ENCODE data around the gene C3orf18.

The C3orf18 gene

GRCh38 chr3:50567386-50568167 is at the start of gene C3orf18:
TSS of gene C3orf18 (minus strand) at chr3:50567747. CDS start at chr3:50565699, 2,048 bp downstream.
- DNase-seq (ENCODE audit: low spot score) = peak; percentile 89

- DNase-seq (ENCODE audit: low spot score) = peak; percentile 92
These were observed 49.2 kb upstream of the C3orf18 start for GRCh38 chr3:50616770-50617095.

GRCh38 chr3:50616003-50616769 is 48.6 kb upstream of the C3orf18 start:
- peak; percentile 89 for DNase-seq (ENCODE audit: low spot score)

GRCh38 chr3:50615190-50615589 is 47.6 kb upstream of the C3orf18 start:
- DNase-seq (ENCODE audit: low spot score) = no peak

GRCh38 chr3:50612970-50613846 is 45.7 kb upstream of the C3orf18 start:
- DNase-seq (ENCODE audit: low spot score) = no peak

- DNase-seq (ENCODE audit: low spot score) = no peak
These were observed 44.8 kb upstream of the C3orf18 start for GRCh38 chr3:50612234-50612882.

GRCh38 chr3:50611464-50612233 is 44.1 kb upstream of the C3orf18 start, which contains the start of gene CISH:
TSS of gene CISH (minus strand) at chr3:50611774. CDS start at chr3:50611650, 124 bp downstream.
- peak; percentile 95 for DNase-seq (ENCODE audit: low spot score)

- DNase-seq (ENCODE audit: low spot score) = no peak
These were observed 43.5 kb upstream of the C3orf18 start for GRCh38 chr3:50610992-50611463.

GRCh38 chr3:50610181-50610971 is 42.8 kb upstream of the C3orf18 start:
- peak; percentile 35 for DNase-seq (ENCODE audit: low spot score)

- DNase-seq (ENCODE audit: low spot score) = no peak
These were observed 42.2 kb upstream of the C3orf18 start for GRCh38 chr3:50609763-50610085.

GRCh38 chr3:50609071-50609762 is 41.7 kb upstream of the C3orf18 start:
- DNase-seq (ENCODE audit: low spot score) = no peak

- no peak for DNase-seq (ENCODE audit: low spot score)
These were observed 40.7 kb upstream of the C3orf18 start for GRCh38 chr3:50608278-50608677.

GRCh38 chr3:50607271-50608091 is 39.9 kb upstream of the C3orf18 start:
- peak; percentile 48 for DNase-seq (ENCODE audit: low spot score)

- DNase-seq (ENCODE audit: low spot score) = no peak
These were observed 39.0 kb upstream of the C3orf18 start for GRCh38 chr3:50606596-50606995.

- peak; percentile 94 for DNase-seq (ENCODE audit: low spot score)
These were observed 38.4 kb upstream of the C3orf18 start for GRCh38 chr3:50605901-50606326.

- DNase-seq (ENCODE audit: low spot score) = peak; percentile 98
These were observed 37.4 kb upstream of the C3orf18 start for GRCh38 chr3:50604628-50605588.

- no peak for DNase-seq (ENCODE audit: low spot score)
These were observed 36.6 kb upstream of the C3orf18 start for GRCh38 chr3:50604110-50604621.
